HL-60 (cell line): Measurements from ENCODE around the gene GFER.

Experiments
- CTCF ChIP-seq: IDR thresholded peaks from one replicate; pipeline ENCODE4 v1.5.1; 2011; ENCODE audit warnings: low read length, control low read depth, inconsistent platforms; ENCODE audit not compliant: insufficient read depth
- POLR2AphosphoS5 ChIP-seq: IDR thresholded peaks from 2 replicates; pipeline ENCODE4 v1.6.1; 2012; ENCODE audit warnings: low read depth

GRCh38 chr16:1982991-1983543, 926 bp upstream of the GFER start:
- TF ChIP-seq CTCF (no peak), POLR2AphosphoS5 (no peak)
